NB4 (cell line): ENCODE data around the gene DNAH1.

Source experiments
- DNase-seq: peaks from one replicate; pipeline ENCODE4 v3.0.0; 2010; ENCODE audit warnings: low read depth
- H3K4me3 ChIP-seq: one replicate; pipeline ENCODE4 v1.5.1; 2011; ENCODE audit warnings: mild to moderate bottlenecking, low read depth, low read length, moderate library complexity
- MYC ChIP-seq: IDR thresholded peaks from 2 replicates; pipeline ENCODE4 v1.6.1; 2011; ENCODE audit warnings: low read depth, low read length
- POLR2A ChIP-seq: IDR thresholded peaks from 2 replicates; pipeline ENCODE4 v1.6.1; 2011; ENCODE audit warnings: mild to moderate bottlenecking; ENCODE audit not compliant: insufficient read length; ENCODE audit errors: extremely low read depth
- TF ChIP-seq, protein P1 (sequence below): IDR thresholded peaks from one replicate; pipeline ENCODE4 v1.5.1; 2012; ENCODE audit warnings: low read depth, low read length
- TF ChIP-seq, protein P2 (sequence below): IDR thresholded peaks from 2 replicates; pipeline ENCODE4 v1.6.1; 2011; ENCODE audit warnings: low read depth, low read length

The DNAH1 gene

DNA sequence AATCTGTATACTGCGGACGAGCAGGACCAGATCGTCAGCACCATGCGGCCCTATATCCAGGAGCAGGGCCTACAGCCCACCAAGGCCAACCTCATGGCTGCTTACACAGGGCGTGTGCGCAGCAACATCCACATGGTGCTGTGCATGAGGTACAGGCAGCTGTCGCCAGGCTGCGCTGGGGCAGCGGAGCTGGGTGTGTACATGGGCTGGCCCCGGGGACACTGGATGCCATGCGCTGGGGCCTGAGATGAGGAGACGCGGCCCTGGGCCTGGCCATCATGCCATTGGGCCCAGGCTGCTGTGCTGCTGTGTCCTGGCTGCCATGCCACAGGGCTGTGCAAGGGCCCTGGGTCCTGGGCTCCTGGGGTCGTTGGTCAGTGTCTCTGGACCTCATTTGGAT, 67.3 kb downstream of the DNAH1 start:
- H3K4me3 ChIP-seq, result no peak overlapping the region

DNA sequence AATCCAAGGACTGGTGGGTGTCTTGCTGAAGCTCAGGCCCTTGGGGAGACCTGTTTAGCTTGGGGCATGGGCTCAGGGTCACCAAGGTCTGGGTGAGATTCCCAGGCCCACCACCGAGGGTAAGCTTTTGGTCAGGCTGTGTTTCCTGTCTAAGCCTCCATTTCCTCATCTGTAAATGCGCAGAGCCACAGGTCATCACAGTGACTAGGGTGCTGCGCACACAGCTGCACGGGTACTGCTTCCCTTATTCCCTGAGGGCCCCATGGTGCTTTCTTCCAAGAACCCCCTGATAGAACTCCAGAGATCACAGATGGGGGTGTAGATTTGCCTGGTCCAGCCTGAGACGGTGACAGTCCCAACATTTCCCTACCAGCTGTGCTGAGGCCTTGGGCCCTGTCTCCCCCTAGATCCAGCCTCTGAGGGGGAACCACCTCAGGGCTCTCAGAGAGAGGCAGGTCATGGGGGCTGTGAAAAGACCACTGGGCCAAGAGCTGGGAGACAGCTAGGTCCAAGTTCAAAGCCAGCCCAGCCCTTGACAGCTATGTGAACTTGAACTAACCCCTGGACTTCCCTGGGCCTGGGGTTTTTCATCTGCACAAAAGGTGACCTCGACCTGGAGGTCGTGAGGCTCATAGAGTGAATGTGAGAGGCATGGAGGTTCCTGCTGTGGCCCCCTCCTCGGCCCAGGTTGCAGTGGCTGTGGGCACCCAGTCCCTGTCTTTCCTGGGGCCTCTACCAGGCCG, 68.1 kb downstream of the DNAH1 start:
- no peak overlapping the region for H3K4me3 ChIP-seq
- DNase-seq, result peak; percentile 41
- TF ChIP-seq, protein P1, sequence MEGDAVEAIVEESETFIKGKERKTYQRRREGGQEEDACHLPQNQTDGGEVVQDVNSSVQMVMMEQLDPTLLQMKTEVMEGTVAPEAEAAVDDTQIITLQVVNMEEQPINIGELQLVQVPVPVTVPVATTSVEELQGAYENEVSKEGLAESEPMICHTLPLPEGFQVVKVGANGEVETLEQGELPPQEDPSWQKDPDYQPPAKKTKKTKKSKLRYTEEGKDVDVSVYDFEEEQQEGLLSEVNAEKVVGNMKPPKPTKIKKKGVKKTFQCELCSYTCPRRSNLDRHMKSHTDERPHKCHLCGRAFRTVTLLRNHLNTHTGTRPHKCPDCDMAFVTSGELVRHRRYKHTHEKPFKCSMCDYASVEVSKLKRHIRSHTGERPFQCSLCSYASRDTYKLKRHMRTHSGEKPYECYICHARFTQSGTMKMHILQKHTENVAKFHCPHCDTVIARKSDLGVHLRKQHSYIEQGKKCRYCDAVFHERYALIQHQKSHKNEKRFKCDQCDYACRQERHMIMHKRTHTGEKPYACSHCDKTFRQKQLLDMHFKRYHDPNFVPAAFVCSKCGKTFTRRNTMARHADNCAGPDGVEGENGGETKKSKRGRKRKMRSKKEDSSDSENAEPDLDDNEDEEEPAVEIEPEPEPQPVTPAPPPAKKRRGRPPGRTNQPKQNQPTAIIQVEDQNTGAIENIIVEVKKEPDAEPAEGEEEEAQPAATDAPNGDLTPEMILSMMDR, result no peak
- TF ChIP-seq MYC (no peak), POLR2A (no peak)
- TF ChIP-seq, protein P2, sequence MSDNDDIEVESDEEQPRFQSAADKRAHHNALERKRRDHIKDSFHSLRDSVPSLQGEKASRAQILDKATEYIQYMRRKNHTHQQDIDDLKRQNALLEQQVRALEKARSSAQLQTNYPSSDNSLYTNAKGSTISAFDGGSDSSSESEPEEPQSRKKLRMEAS, result no peak

More for the DNA sequence above, 67.3 kb downstream of the DNAH1 start:
- TF ChIP-seq, protein P1, result no peak
- TF ChIP-seq, protein P2, result no peak
- TF ChIP-seq MYC, result no peak
- TF ChIP-seq POLR2A, result no peak
- DNase-seq, result no peak

DNA sequence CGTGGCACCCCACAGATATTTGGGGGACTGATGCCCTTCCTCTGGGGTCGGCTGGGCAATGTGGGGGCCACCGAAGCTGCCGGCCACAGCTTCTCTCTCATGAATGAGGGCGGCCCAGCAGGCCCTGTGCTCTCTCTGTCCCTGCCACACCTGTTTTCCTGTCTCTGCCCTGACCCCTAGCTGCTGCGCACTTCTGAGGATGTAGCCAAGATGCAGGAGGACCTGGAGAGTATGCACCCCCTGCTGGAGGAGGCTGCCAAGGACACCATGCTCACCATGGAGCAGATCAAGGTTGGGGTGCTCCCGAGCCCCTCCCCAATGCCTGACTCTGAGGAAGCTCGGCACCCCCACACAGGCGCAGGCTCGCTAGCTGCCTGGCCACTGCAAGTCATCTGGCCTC, 69.0 kb downstream of the DNAH1 start:
- no peak for TF ChIP-seq POLR2A
- TF ChIP-seq, protein P1, result peak; percentile 79
- DNase-seq, result peak; percentile 65
- no peak overlapping the region for H3K4me3 ChIP-seq

DNA sequence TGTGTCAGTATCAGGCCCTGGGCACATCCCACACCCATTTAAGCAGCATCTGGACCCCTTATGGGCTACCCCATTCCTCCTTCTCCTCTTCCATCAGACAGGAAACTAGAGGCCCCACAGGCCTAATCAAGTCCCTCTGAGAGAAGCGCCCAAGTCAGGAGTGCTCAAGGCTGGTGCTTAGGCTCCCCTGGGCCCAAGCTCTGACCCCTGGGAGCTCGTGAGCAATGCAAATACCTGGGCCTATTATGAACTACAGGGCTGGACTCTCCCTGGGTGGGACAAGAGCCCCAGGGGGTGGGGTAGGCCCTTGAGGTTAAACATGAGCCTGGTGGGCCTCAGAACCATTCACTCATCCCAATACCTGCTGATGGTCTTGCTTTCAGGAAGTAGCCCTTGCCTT, 71.4 kb downstream of the DNAH1 start:
- TF ChIP-seq, protein P2, result no peak
- TF ChIP-seq, protein P1, result no peak
- TF ChIP-seq POLR2A, result no peak
- no peak for TF ChIP-seq MYC
- DNase-seq, result no peak
- H3K4me3 ChIP-seq, result no peak overlapping the region

DNA sequence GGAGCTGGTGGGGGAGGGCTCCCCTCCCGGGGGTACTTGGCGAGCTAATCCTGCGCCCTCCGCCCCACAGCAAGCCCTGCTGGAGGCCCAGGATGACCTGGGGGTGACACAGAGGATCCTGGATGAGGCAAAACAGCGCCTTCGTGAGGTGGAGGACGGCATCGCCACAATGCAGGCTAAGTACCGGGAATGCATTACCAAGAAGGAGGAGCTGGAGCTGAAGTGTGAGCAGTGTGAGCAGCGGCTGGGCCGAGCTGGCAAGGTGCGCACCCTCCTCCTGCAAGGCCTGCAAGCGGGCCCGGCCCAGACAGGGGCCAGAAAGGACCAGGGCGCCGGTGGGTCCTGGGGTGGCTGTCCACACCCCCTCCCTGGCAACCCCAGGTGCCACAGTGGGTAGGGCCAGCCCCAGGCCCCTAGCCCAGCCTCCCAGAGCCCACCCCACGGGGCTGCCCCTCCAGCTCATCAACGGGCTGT, 72.3 kb downstream of the DNAH1 start:
- TF ChIP-seq, protein P1, result peak; percentile 16
- TF ChIP-seq MYC (no peak), POLR2A (no peak)
- DNase-seq, result no peak
- H3K4me3 ChIP-seq, result no peak overlapping the region

DNA sequence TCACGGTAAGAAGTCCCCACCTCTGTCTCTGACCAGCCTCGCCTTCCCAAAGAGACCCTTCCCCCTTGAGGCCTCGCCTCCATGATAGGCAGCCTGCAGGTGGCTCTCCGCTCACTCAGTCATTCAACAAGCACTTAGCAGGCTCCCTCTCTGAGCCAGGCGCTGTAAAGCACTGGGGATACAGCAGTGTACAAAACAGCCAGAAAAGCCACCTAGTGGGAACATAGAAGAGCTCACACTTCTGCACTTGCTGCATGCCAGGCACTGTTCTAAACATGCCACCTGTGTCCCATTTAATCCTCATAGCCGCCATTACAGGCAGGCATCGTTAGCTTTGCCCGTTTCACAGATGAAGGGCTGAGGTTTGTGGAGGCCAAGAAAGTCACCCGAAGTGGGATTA, 72.8 kb downstream of the DNAH1 start:
- DNase-seq, result peak; percentile 33
- H3K4me3 ChIP-seq, result no peak overlapping the region
- TF ChIP-seq, protein P2, result no peak
- TF ChIP-seq, protein P1, result peak; percentile 6
